ENCODE measurements around the gene PEX14. TPM values are rescaled to one million over a fixed set of nuclear protein-coding genes. Genes with fewer than 3 reads are reported as not detected.

The PEX14 gene
- total and polyA plus RNA-seq, 4 donors: 9.5 to 26.9 (median 19.7) TPM

GRCh38 chr1:10617931-10618885 is 143.5 kb downstream of the PEX14 start:
- WGBS (ENCODE audit: insufficient coverage): 97% methylated on average over 23 of the region's 23 CpGs
- Histone ChIP-seq H3K4me1 (ENCODE audit: control insufficient read depth, insufficient read depth, low read length) (peaks cover 22% of the 10 kb centered on the region), H3K27ac (ENCODE audit: low read depth, low read length) (no peak overlapping the region), H3K4me3 (ENCODE audit: low read depth, low read length) (no peak overlapping the region), H3K27me3 (ENCODE audit: control insufficient read depth, insufficient read depth, low read length) (peaks cover 3% of the 10 kb centered on the region), H3K9me3 (ENCODE audit: control insufficient read depth, insufficient read depth, low read length) (no peaks in the 10 kb centered on the region), H3K36me3 (ENCODE audit: control insufficient read depth, insufficient read depth, low read length) (peaks cover 31% of the 10 kb centered on the region)
- no peak for DNase-seq (ENCODE audit: low read depth in 4 of 6, low spot score in 6 of 6)

DNA sequence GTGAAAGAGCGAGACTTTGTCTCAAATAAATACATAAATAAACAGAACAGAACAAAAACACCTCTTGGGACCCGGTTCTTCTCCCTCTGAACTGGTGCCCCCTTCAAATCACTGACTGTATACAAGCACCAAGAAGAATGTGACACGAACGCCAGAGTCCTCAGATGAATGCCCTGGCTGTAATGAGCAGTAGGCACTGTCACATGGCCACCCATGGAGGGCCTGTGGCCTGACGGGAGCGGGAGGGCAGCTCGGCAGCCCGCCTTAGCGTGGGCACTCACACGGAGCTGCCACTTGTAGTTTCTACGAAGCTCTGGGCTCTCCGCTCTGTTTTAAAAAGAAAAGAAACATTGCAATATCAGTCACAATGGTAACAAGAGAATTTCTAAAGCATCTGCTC is 146.0 kb downstream of the PEX14 start:
- H3K27me3 ChIP-seq (ENCODE audit: control insufficient read depth, insufficient read depth, low read length): peaks cover 3% of the 10 kb centered on the region
- no peak overlapping the region for H3K27ac ChIP-seq (ENCODE audit: low read depth, low read length)
- no peak for DNase-seq (ENCODE audit: low read depth in 4 of 6, low spot score in 6 of 6)
- WGBS (ENCODE audit: insufficient coverage): 50% methylated on average over 5 of the region's 12 CpGs
- peaks cover 57% of the 10 kb centered on the region for H3K36me3 ChIP-seq (ENCODE audit: control insufficient read depth, insufficient read depth, low read length)
- H3K9me3 ChIP-seq (ENCODE audit: control insufficient read depth, insufficient read depth, low read length): no peaks in the 10 kb centered on the region
- peaks cover 16% of the 10 kb centered on the region for H3K4me1 ChIP-seq (ENCODE audit: control insufficient read depth, insufficient read depth, low read length)
- H3K4me3 ChIP-seq (ENCODE audit: low read depth, low read length): no peak overlapping the region

- Histone ChIP-seq H3K4me3 (ENCODE audit: low read depth, low read length) (no peak overlapping the region), H3K9me3 (ENCODE audit: control insufficient read depth, insufficient read depth, low read length) (no peaks in the 10 kb centered on the region), H3K27me3 (ENCODE audit: control insufficient read depth, insufficient read depth, low read length) (no peaks in the 10 kb centered on the region), H3K27ac (ENCODE audit: low read depth, low read length) (no peak overlapping the region), H3K4me1 (ENCODE audit: control insufficient read depth, insufficient read depth, low read length) (peaks cover 17% of the 10 kb centered on the region), H3K36me3 (ENCODE audit: control insufficient read depth, insufficient read depth, low read length) (peaks cover 56% of the 10 kb centered on the region)
- DNase-seq (ENCODE audit: low read depth in 4 of 6, low spot score in 6 of 6): no peak
- 83% methylated on average over 8 of the region's 9 CpGs for WGBS (ENCODE audit: insufficient coverage)
These were observed 147.2 kb downstream of the PEX14 start for GRCh38 chr1:10621906-10622305.

- peaks cover 18% of the 10 kb centered on the region for H3K4me1 ChIP-seq (ENCODE audit: control insufficient read depth, insufficient read depth, low read length)
- no peak overlapping the region for H3K4me3 ChIP-seq (ENCODE audit: low read depth, low read length)
- 86% methylated on average over 13 of the region's 24 CpGs for WGBS (ENCODE audit: insufficient coverage)
- no peaks in the 10 kb centered on the region for H3K9me3 ChIP-seq (ENCODE audit: control insufficient read depth, insufficient read depth, low read length)
- H3K36me3 ChIP-seq (ENCODE audit: control insufficient read depth, insufficient read depth, low read length): peaks cover 54% of the 10 kb centered on the region
- no peaks in the 10 kb centered on the region for H3K27me3 ChIP-seq (ENCODE audit: control insufficient read depth, insufficient read depth, low read length)
- peak in 1 of 6 donors; percentile 79 for DNase-seq (ENCODE audit: low read depth in 4 of 6, low spot score in 6 of 6)
- no peak overlapping the region for H3K27ac ChIP-seq (ENCODE audit: low read depth, low read length)
These were observed 148.3 kb downstream of the PEX14 start for GRCh38 chr1:10622910-10623685.

DNA sequence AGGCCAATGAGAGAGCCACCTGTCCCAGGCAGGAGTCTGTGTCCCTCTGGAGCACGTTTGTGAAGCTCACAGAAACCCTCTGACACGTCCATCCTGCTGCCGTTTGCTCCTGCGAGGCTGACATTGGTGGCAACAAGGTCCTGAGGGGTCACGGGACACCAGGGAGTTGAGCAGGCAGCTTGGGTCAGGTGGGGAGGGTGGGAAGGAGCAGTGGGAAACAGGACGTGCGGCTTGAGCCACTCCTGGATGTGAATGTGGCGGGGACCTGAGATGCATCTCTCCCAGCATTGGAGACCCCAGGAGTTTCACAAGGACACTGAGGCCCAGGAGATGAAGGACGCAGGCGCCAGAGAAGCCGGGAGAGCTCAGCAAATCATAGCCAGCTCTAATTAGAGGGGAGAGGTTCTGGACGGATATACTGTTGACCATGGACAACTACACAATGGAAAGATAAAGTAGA is 149.0 kb downstream of the PEX14 start:
- no peak overlapping the region for H3K27ac ChIP-seq (ENCODE audit: low read depth, low read length)

DNA sequence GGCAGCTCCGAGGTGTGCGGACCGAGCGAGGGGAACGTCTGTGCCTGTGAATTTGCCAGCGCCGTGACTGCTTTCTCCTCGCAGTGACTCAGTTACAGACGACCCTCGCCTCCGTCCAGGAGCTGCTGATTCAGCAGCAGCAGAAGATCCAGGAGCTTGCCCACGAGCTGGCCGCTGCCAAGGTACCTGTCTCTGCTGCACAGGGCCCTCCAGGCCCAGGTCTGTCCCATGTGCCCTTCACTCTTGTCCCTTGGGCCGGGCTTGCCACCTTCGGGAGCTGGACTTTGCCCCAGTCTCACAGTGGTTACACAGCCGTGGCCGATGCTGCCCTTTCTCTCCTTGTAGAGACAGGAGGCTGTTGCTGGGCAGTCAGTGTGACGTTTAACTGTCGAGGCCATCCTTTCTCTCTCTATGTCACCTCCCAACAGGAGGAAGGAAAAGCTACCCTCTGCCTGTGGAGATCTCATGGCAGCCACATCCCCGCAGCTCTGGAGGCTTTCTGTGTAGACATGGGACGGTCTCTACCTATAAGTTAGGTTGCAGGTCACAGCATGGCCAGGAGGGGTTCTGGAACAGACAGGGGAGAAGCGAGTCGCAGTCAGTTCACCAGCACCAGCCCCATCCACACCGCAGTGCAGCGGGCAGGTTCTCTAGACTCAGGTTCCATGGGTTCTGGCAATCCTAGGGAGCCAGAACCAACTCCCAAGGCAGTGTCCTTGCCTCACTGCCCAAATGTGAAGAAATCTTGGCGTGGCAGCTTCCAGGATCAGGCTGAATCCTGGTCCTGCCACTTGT is 149.7 kb downstream of the PEX14 start:
- Histone ChIP-seq H3K27ac (ENCODE audit: low read depth, low read length) (no peak overlapping the region), H3K4me3 (ENCODE audit: low read depth, low read length) (no peak overlapping the region)
- 88% methylated on average over 24 of the region's 26 CpGs for WGBS (ENCODE audit: insufficient coverage)

More for the DNA sequence above, 149.0 kb downstream of the PEX14 start:
- H3K27me3 ChIP-seq (ENCODE audit: control insufficient read depth, insufficient read depth, low read length): no peaks in the 10 kb centered on the region
- H3K9me3 ChIP-seq (ENCODE audit: control insufficient read depth, insufficient read depth, low read length): no peaks in the 10 kb centered on the region
- H3K36me3 ChIP-seq (ENCODE audit: control insufficient read depth, insufficient read depth, low read length): peaks cover 54% of the 10 kb centered on the region
- no peak for DNase-seq (ENCODE audit: low read depth in 4 of 6, low spot score in 6 of 6)
- H3K4me1 ChIP-seq (ENCODE audit: control insufficient read depth, insufficient read depth, low read length): peaks cover 24% of the 10 kb centered on the region
- no peak overlapping the region for H3K4me3 ChIP-seq (ENCODE audit: low read depth, low read length)
- 86% methylated on average over 12 of the region's 12 CpGs for WGBS (ENCODE audit: insufficient coverage)

GRCh38 chr1:10625076-10625475 is 150.3 kb downstream of the PEX14 start:
- Histone ChIP-seq H3K27ac (ENCODE audit: low read depth, low read length) (no peak overlapping the region), H3K4me1 (ENCODE audit: control insufficient read depth, insufficient read depth, low read length) (peaks cover 30% of the 10 kb centered on the region), H3K9me3 (ENCODE audit: control insufficient read depth, insufficient read depth, low read length) (no peaks in the 10 kb centered on the region), H3K27me3 (ENCODE audit: control insufficient read depth, insufficient read depth, low read length) (no peaks in the 10 kb centered on the region), H3K4me3 (ENCODE audit: low read depth, low read length) (no peak overlapping the region), H3K36me3 (ENCODE audit: control insufficient read depth, insufficient read depth, low read length) (peaks cover 66% of the 10 kb centered on the region)
- WGBS (ENCODE audit: insufficient coverage): 88% methylated on average over 8 of the region's 9 CpGs
- no peak for DNase-seq (ENCODE audit: low read depth in 4 of 6, low spot score in 6 of 6)

More for the DNA sequence above, 149.7 kb downstream of the PEX14 start:
- Histone ChIP-seq H3K9me3 (ENCODE audit: control insufficient read depth, insufficient read depth, low read length) (no peaks in the 10 kb centered on the region), H3K4me1 (ENCODE audit: control insufficient read depth, insufficient read depth, low read length) (peaks cover 30% of the 10 kb centered on the region), H3K27me3 (ENCODE audit: control insufficient read depth, insufficient read depth, low read length) (no peaks in the 10 kb centered on the region), H3K36me3 (ENCODE audit: control insufficient read depth, insufficient read depth, low read length) (peaks cover 60% of the 10 kb centered on the region)
- no peak for DNase-seq (ENCODE audit: low read depth in 4 of 6, low spot score in 6 of 6)

- DNase-seq (ENCODE audit: low read depth in 4 of 6, low spot score in 6 of 6): no peak
- H3K36me3 ChIP-seq (ENCODE audit: control insufficient read depth, insufficient read depth, low read length): peaks cover 71% of the 10 kb centered on the region
- no peaks in the 10 kb centered on the region for H3K27me3 ChIP-seq (ENCODE audit: control insufficient read depth, insufficient read depth, low read length)
- peak overlapping the region; percentile 33 for H3K27ac ChIP-seq (ENCODE audit: low read depth, low read length)
- H3K4me3 ChIP-seq (ENCODE audit: low read depth, low read length): no peak overlapping the region
- 86% methylated on average over 6 of the region's 10 CpGs for WGBS (ENCODE audit: insufficient coverage)
- peaks cover 30% of the 10 kb centered on the region for H3K4me1 ChIP-seq (ENCODE audit: control insufficient read depth, insufficient read depth, low read length)
- H3K9me3 ChIP-seq (ENCODE audit: control insufficient read depth, insufficient read depth, low read length): no peaks in the 10 kb centered on the region
These were observed 150.8 kb downstream of the PEX14 start for GRCh38 chr1:10625554-10625953.

DNA sequence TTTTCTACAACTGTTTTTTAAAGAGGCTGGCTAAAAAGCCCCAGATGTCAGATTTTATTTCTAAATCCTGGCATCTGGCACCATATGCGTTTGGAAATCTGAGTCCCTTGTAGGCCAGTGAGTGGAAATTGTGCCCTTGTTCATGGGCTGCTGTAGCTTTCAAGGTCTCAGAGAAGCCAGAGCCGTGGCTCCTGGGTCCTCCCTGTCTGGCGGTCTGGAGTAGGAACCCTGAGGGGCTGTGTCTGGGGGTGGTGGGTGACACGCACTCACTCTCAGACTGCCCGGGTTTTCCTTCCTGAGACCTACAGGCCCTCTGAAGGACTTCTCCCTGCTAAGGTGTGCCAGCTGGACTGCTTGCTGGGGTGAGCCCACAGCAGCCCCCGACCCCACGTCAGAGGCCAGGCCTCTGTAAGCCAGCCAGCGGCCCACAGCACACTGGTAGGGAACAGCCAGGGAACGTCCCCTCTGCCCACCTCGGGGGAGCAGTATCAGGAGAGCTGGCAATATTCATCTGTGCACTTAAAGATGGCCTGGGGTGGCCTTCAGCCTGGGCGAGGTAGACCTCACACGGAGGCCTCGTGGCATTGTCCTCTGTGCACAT is 151.5 kb downstream of the PEX14 start:
- peaks cover 75% of the 10 kb centered on the region for H3K36me3 ChIP-seq (ENCODE audit: control insufficient read depth, insufficient read depth, low read length)
- no peaks in the 10 kb centered on the region for H3K9me3 ChIP-seq (ENCODE audit: control insufficient read depth, insufficient read depth, low read length)
- H3K4me3 ChIP-seq (ENCODE audit: low read depth, low read length): no peak overlapping the region
- peak overlapping the region; percentile 33 for H3K27ac ChIP-seq (ENCODE audit: low read depth, low read length)
- H3K4me1 ChIP-seq (ENCODE audit: control insufficient read depth, insufficient read depth, low read length): peaks cover 30% of the 10 kb centered on the region
- WGBS (ENCODE audit: insufficient coverage): 81% methylated on average over 13 of the region's 13 CpGs
- peaks cover 2% of the 10 kb centered on the region for H3K27me3 ChIP-seq (ENCODE audit: control insufficient read depth, insufficient read depth, low read length)
- peak in 1 of 6 donors; percentile 62 for DNase-seq (ENCODE audit: low read depth in 4 of 6, low spot score in 6 of 6)
